ENCODE results near the gene SUSD4. TPM values are rescaled to one million over a fixed set of nuclear protein-coding genes. Genes with fewer than 3 reads are reported as not detected.

The SUSD4 gene
- total RNA-seq, 1 donor from 2014 or later: 0.51 TPM

GRCh38 chr1:223216531-223217205 is 147.3 kb downstream of the SUSD4 start:
- intact Hi-C loops (cut with micrococcal nuclease): no loop called here

- intact Hi-C loops (cut with micrococcal nuclease): no loop called here
These were observed 147.9 kb downstream of the SUSD4 start for GRCh38 chr1:223216074-223216473.

- intact Hi-C loops (cut with micrococcal nuclease): no loop called here
These were observed 148.9 kb downstream of the SUSD4 start for GRCh38 chr1:223215026-223215425.

GRCh38 chr1:223214261-223214807 is 149.6 kb downstream of the SUSD4 start:
- intact Hi-C loops (cut with micrococcal nuclease): no loop called here

- intact Hi-C loops (cut with micrococcal nuclease): no loop called here
These were observed 151.5 kb downstream of the SUSD4 start for GRCh38 chr1:223212441-223212840.

GRCh38 chr1:223211323-223211985 is 152.5 kb downstream of the SUSD4 start:
- intact Hi-C loops (cut with micrococcal nuclease): no loop called here

- intact Hi-C loops (cut with micrococcal nuclease): no loop called here
These were observed 153.2 kb downstream of the SUSD4 start for GRCh38 chr1:223210788-223211120.

- intact Hi-C loops (cut with micrococcal nuclease): no loop called here
These were observed 153.8 kb downstream of the SUSD4 start for GRCh38 chr1:223209992-223210787.

GRCh38 chr1:223209293-223209898 is 154.6 kb downstream of the SUSD4 start:
- intact Hi-C loops (cut with micrococcal nuclease): no loop called here

GRCh38 chr1:223208164-223209076 is 155.6 kb downstream of the SUSD4 start:
- intact Hi-C loops (cut with micrococcal nuclease): no loop called here

- intact Hi-C loops (cut with micrococcal nuclease): no loop called here
These were observed 156.5 kb downstream of the SUSD4 start for GRCh38 chr1:223207293-223208066.

- intact Hi-C loops (cut with micrococcal nuclease): no loop called here
These were observed 159.6 kb downstream of the SUSD4 start for GRCh38 chr1:223204424-223204823.

- intact Hi-C loops (cut with micrococcal nuclease): no loop called here
These were observed 160.3 kb downstream of the SUSD4 start for GRCh38 chr1:223203694-223204093.

GRCh38 chr1:223203034-223203408 is 161.0 kb downstream of the SUSD4 start:
- intact Hi-C loops (cut with micrococcal nuclease): no loop called here

- intact Hi-C loops (cut with micrococcal nuclease): no loop called here
These were observed 161.5 kb downstream of the SUSD4 start for GRCh38 chr1:223202376-223203033.

- intact Hi-C loops (cut with micrococcal nuclease): no loop called here
These were observed 162.0 kb downstream of the SUSD4 start for GRCh38 chr1:223201967-223202366.

GRCh38 chr1:223200903-223201302 is 163.1 kb downstream of the SUSD4 start:
- intact Hi-C loops (cut with micrococcal nuclease): no loop called here

- intact Hi-C loops (cut with micrococcal nuclease): no loop called here
These were observed 164.8 kb downstream of the SUSD4 start for GRCh38 chr1:223199094-223199647.

GRCh38 chr1:223198628-223198965 is 165.4 kb downstream of the SUSD4 start:
- intact Hi-C loops (cut with micrococcal nuclease): no loop called here
